K562 (cell line): ENCODE data around the gene ADAR. TPM values are rescaled to one million over a fixed set of nuclear protein-coding genes. Genes with fewer than 3 reads are reported as not detected.

Source experiments
- ATAC-seq: fragments of 200-7000 bp; cut with Tn5 transposase; 3 replicates; pipeline ENCODE4 v1.9.1; 2020; ENCODE audit warnings: moderate library complexity
- BruUV-seq: library from RNA; stranded (reverse); fragments of 400-500 nt; replicated peaks from 2 replicates; lab custom pipeline; 2021; lab: Mats Ljungman, UMichigan
- CTCF ChIA-PET: fragments of 300-600 bp; formaldehyde crosslinking; extraction: SDS; loops from one replicate; lab custom pipeline; 2021; ENCODE audit warnings: low intra/inter-chr PET ratio; lab: Yijun Ruan, JAX
- POLR2A ChIA-PET: fragments of 300-600, 350-650 bp; sonication (Branson Sonifier 250); formaldehyde crosslinking; extraction: SDS; loops from one replicate; lab custom pipeline; 2021; ENCODE audit warnings: antibody characterized with exemption, inconsistent platforms; lab: Yijun Ruan, JAX
- DNase-seq, 4 experiments: peaks; one replicate each; pipeline versions ENCODE4 v3.0.0 to v3.0.0-alpha.2; 2011 to 2018; ENCODE audit warnings: low spot score in 3 of 4, mixed read lengths in 3 of 4; ENCODE audit errors: extremely low read depth in 1 of 4
- FAIRE-seq: peaks from 2 replicates; lab custom pipeline; 2011; peaks lifted over from hg19 to GRCh38; lab: Jason Lieb, UNC
- H2AFZ ChIP-seq: 2 replicates; pipeline ENCODE4 v1.6.0; 2011; ENCODE audit warnings: low read depth, low read length, control low read depth, inconsistent platforms
- H3K27ac ChIP-seq: fragments of 200-600 bp; 3 replicates; pipeline ENCODE4 v1.8.0; 2011; ENCODE audit warnings: low read depth, mild to moderate bottlenecking, control low read depth, inconsistent platforms, low read length, moderate library complexity, mixed read lengths; ENCODE audit errors: extremely low read depth
- H3K27me3 ChIP-seq, 2 experiments: fragments of 300-600 bp in 1 of 2; 2 replicates in 1 of 2; 3 replicates in 1 of 2; pipeline versions ENCODE4 v1.6.0 to v1.8.0; 2011; ENCODE audit warnings: inconsistent platforms in 2 of 2, low read length in 2 of 2, mild to moderate bottlenecking in 1 of 2, mixed read lengths in 1 of 2, moderate library complexity in 1 of 2; ENCODE audit not compliant: control insufficient read depth in 2 of 2, insufficient read depth in 2 of 2
- H3K36me3 ChIP-seq: fragments of 300-600 bp; 3 replicates; pipeline ENCODE4 v1.8.0; 2011; ENCODE audit warnings: mild to moderate bottlenecking, low read length, inconsistent platforms; ENCODE audit not compliant: control insufficient read depth, insufficient read depth
- H3K4me1 ChIP-seq, 2 experiments: fragments of 200-600 bp in 1 of 2; replicated peaks in 1 of 2; 2 replicates in 1 of 2; 3 replicates in 1 of 2; pipeline versions ENCODE4 v1.5.1 to v1.8.0; 2011; ENCODE audit warnings: inconsistent platforms in 2 of 2, low read length in 2 of 2, mild to moderate bottlenecking in 1 of 2, mixed read lengths in 1 of 2, moderate library complexity in 1 of 2; ENCODE audit not compliant: control insufficient read depth in 2 of 2, insufficient read depth in 2 of 2
- H3K4me2 ChIP-seq: 2 replicates; pipeline ENCODE4 v1.6.1; 2011; ENCODE audit warnings: low read length, control low read depth, inconsistent platforms, mixed read lengths; ENCODE audit not compliant: insufficient read depth
- H3K4me3 ChIP-seq: fragments of 200-600 bp; sonication (generic), shearing (Covaris generic); 2 replicates; pipeline ENCODE4 v1.5.1; 2016; ENCODE audit warnings: control low read depth, inconsistent platforms
- H3K79me2 ChIP-seq: fragments of 200-600 bp; 3 replicates; pipeline ENCODE4 v1.8.0; 2011; ENCODE audit warnings: low read length, inconsistent platforms; ENCODE audit not compliant: control insufficient read depth, insufficient read depth
- H3K9ac ChIP-seq, 2 experiments: 2 replicates each; pipeline versions ENCODE4 v1.6.0 to v1.6.1; 2011; ENCODE audit warnings: low read depth in 2 of 2, low read length in 2 of 2, control low read depth in 1 of 2, inconsistent platforms in 1 of 2, mild to moderate bottlenecking in 1 of 2, mixed read lengths in 1 of 2; ENCODE audit not compliant: insufficient read depth in 1 of 2
- H3K9me1 ChIP-seq: one replicate; pipeline ENCODE4 v1.6.0; 2011; ENCODE audit warnings: inconsistent platforms, mild to moderate bottlenecking, low read length, moderate library complexity; ENCODE audit not compliant: control insufficient read depth, insufficient read depth
- H3K9me3 ChIP-seq: replicated peaks from 2 replicates; pipeline ENCODE4 v1.5.1; 2011; ENCODE audit warnings: low read depth, low read length, inconsistent platforms; ENCODE audit not compliant: control insufficient read depth, insufficient read depth
- H4K20me1 ChIP-seq: replicated peaks from 2 replicates; pipeline ENCODE4 v1.6.1; 2011; ENCODE audit warnings: low read length, inconsistent platforms, mixed read lengths; ENCODE audit not compliant: control insufficient read depth, insufficient read depth
- CHCHD3 ChIP-seq: fragments of 250-450 bp; sonication (Bioruptor Pico); IDR thresholded peaks from 2 replicates; pipeline ENCODE4 v2.1.2; 2022; ENCODE audit warnings: mild to moderate bottlenecking
- EGR1 ChIP-seq: fragments of 450-650 bp; conservative IDR thresholded peaks from 2 replicates; pipeline ENCODE4 v1.6.1; 2017; ENCODE audit warnings: mild to moderate bottlenecking
- MBD1 ChIP-seq: fragments of 250-450 bp; sonication (Bioruptor Pico); IDR thresholded peaks from 2 replicates; pipeline ENCODE4 v1.8.0; 2022; ENCODE audit warnings: inconsistent platforms
- PHB ChIP-seq: fragments of 250-450 bp; sonication (Bioruptor Pico); IDR thresholded peaks from 2 replicates; pipeline ENCODE4 v1.5.0; 2021
- RAD21 ChIP-seq, 2 experiments: fragments of 250-450 bp in 1 of 2; fragments of 450-650 bp in 1 of 2; sonication (Bioruptor Pico) in 1 of 2; formaldehyde crosslinking in 1 of 2; IDR thresholded peaks in 1 of 2; conservative IDR thresholded peaks in 1 of 2; 2 replicates each; pipeline versions ENCODE4 v1.4.0 to v1.8.0; 2020 to 2022; ENCODE audit warnings: mild to moderate bottlenecking in 2 of 2, moderate library complexity in 1 of 2
- RERE ChIP-seq: sonication (generic); formaldehyde crosslinking; IDR thresholded peaks from 2 replicates; pipeline ENCODE4 v1.8.0; 2023; ENCODE audit warnings: missing genetic modification reagents, mild to moderate bottlenecking, borderline replicate concordance
- SOX6 ChIP-seq: fragments of 450-650 bp; IDR thresholded peaks from 2 replicates; pipeline ENCODE4 v1.6.1; 2014; ENCODE audit warnings: mild to moderate bottlenecking
- TFE3 ChIP-seq: fragments of 450-650 bp; formaldehyde crosslinking; IDR thresholded peaks from 2 replicates; pipeline ENCODE4 v1.4.0; 2020; ENCODE audit warnings: mild to moderate bottlenecking, mixed read lengths
- ZNF384 ChIP-seq: IDR thresholded peaks from 2 replicates; pipeline ENCODE4 v1.6.1; 2012; ENCODE audit warnings: low read depth, low read length, improper control_type of control experiment
- WGBS: fragments of 100-300 bp; shearing (Covaris generic); methylation state at CpG from one replicate; pipeline ENCODE4 v1.1.6; 2016; ENCODE audit warnings: low coverage, mixed read lengths; ENCODE audit not compliant: insufficient coverage; ENCODE audit errors: missing lambda C conversion rate; 5-methylcytosine and 5-hydroxymethylcytosine counted together
- in situ Hi-C: fragments of 300-500 bp; cut with MboI; formaldehyde crosslinking; loops from 4 replicates; pipeline ENCODE4 v1.15.0; 2018; ENCODE audit warnings: inconsistent platforms, mixed read lengths
- intact Hi-C: fragments of 100-400 bp; cut with micrococcal nuclease; formaldehyde crosslinking; loops from 2 replicates; pipeline ENCODE4 v1.14.2; 2022
- polyA plus RNA-seq, 8 experiments: library from polyadenylated mRNA; depleted of rRNA in 4 of 8; stranded (reverse) in 5 of 8; unstranded in 3 of 8; fragments of >200 nt; fragmentation: Nextera tagmentation in 2 of 8; fragmentation: Illumina TruSeq in 1 of 8; extraction: Ambion mirVana in 2 of 8; extraction: Trizol in 1 of 8; gene quantifications; 2 replicates each; pipeline versions ENCODE4 v1.2.1 to v1.2.3, GENCODE V29; 2011 to 2014; ENCODE audit warnings: inconsistent platforms in 1 of 8, missing spikeins in 1 of 8
- total RNA-seq, 7 experiments: library from RNA; depleted of rRNA in 6 of 7; stranded (reverse); fragments of >200 nt in 6 of 7; fragmentation: Illumina TruSeq in 2 of 7; extraction: Trizol in 2 of 7; gene quantifications; 2 replicates each; pipeline versions ENCODE4 v1.2.1 to v1.2.3, GENCODE V29; 2011 to 2021; ENCODE audit warnings: low replicate concordance in 1 of 7

Gene ADAR
- total and polyA plus RNA-seq, 9 of the 15 experiments (the other 6 are each of a cell fraction or from before 2014, with no cell fraction given) = 30.1 to 123 (median 60.2) TPM

GRCh38 chr1:154611150-154611862, 3.3 kb upstream of the ADAR start:
- Histone ChIP-seq H3K4me3 (no peak overlapping the region), H3K9ac (no peak overlapping the region), H2AFZ (no peak overlapping the region), H4K20me1 (peaks cover 16% of the 10 kb centered on the region; the same call in 1 of the 2 replicates), H3K36me3 (no peaks in the 10 kb centered on the region; the same call in 2 of the 3 replicates), H3K27ac (peak overlapping the region; percentile 37; the same call in 1 of the 3 replicates), H3K4me2 (no peak overlapping the region), H3K9me3 (no peaks in the 10 kb centered on the region), H3K9me1 (peaks cover 5% of the 10 kb centered on the region), H3K27me3 (no peaks in the 10 kb centered on the region), H3K79me2 (peaks cover 68% of the 10 kb centered on the region), H3K4me1 (peaks cover 12 to 39% of the 10 kb centered on the region in 2 experiments)
- intact Hi-C loops = no loop called here
- ATAC-seq = no peak
- POLR2A ChIA-PET = interaction anchor here (0.6 to 1.8 kb wide), 3 partner anchors 16 to 152 kb away, joined by 3 to 6 read pairs (median 6); no protein-coding TSS in a partner anchor
- no TSS peak for BruUV-seq
- TF ChIP-seq PHB (CRISPR knock-in tag) = no peak
- TF ChIP-seq CHCHD3 (CRISPR knock-in tag) = no peak
- TF ChIP-seq TFE3 (CRISPR knock-in tag) = no peak
- TF ChIP-seq RERE (CRISPR knock-in tag) = no peak
- TF ChIP-seq RAD21 (CRISPR knock-in tag; conservative IDR thresholded peaks at IDR 0.05 in 1 of 2, IDR thresholded peaks at IDR 0.05 in 1 of 2) = no peak
- no peak for TF ChIP-seq MBD1
- peak; percentile 53; the same call in 1 of the 2 replicates for TF ChIP-seq SOX6
- peak; percentile 31; the same call in 1 of the 2 replicates for TF ChIP-seq EGR1
- TF ChIP-seq ZNF384 = 0 out of 2 replicates have a peak, but pooled peaks have one; percentile 39
- 53% methylated on average over 10 of the region's 10 CpGs for WGBS
- no peak for FAIRE-seq
- DNase-seq = no peak
- CTCF ChIA-PET = no interaction called here
- in situ Hi-C loops = no loop called here
